ENCODE measurements around the gene RGN.

DNA sequence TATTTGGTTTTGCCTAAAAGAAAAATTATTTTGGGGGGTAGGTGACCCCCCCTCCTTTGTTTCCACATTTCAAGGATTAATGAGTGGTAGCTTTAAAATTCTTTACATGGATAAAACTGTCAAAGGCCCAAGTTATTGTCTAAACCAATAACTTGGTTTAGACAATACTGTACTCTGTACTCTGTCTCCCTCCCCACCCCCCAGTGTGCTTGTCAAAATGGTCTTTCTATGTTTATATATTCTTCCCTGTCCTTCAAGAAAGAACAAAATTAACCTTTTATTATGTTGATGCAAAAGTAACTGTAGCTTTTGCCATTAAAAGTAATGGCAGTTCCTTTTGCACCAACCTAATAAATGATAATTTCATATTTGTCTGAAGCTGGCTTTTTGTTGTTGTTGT is 9.5 kb upstream of the RGN start:
- TF ChIP-seq, protein P1, sequence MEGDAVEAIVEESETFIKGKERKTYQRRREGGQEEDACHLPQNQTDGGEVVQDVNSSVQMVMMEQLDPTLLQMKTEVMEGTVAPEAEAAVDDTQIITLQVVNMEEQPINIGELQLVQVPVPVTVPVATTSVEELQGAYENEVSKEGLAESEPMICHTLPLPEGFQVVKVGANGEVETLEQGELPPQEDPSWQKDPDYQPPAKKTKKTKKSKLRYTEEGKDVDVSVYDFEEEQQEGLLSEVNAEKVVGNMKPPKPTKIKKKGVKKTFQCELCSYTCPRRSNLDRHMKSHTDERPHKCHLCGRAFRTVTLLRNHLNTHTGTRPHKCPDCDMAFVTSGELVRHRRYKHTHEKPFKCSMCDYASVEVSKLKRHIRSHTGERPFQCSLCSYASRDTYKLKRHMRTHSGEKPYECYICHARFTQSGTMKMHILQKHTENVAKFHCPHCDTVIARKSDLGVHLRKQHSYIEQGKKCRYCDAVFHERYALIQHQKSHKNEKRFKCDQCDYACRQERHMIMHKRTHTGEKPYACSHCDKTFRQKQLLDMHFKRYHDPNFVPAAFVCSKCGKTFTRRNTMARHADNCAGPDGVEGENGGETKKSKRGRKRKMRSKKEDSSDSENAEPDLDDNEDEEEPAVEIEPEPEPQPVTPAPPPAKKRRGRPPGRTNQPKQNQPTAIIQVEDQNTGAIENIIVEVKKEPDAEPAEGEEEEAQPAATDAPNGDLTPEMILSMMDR (IDR thresholded peaks at IDR 0.05), result no peak
- TF ChIP-seq POLR2AphosphoS5 (IDR thresholded peaks at IDR 0.05; ENCODE audit: insufficient read depth in 1 of 2, low read depth in 1 of 2), result no peak

Data from vagina (tissue), 2 donors.